H1 (cell line): ENCODE measurements around the gene HEATR1. TPM values are rescaled to one million over a fixed set of nuclear protein-coding genes. Genes with fewer than 3 reads are reported as not detected.

ENCODE experiments used
- ATF2 ChIP-seq: IDR thresholded peaks from 2 replicates; pipeline ENCODE4 v1.6.1; 2012; ENCODE audit warnings: low read length, inconsistent platforms
- CBX5 ChIP-seq: fragments of 300-800, 300-1000 bp; sonication (generic); IDR thresholded peaks from 2 replicates; pipeline ENCODE4 v1.7.1; 2016; ENCODE audit warnings: antibody characterized with exemption, low read length, low read depth
- CHD7 ChIP-seq: fragments of 300-600 bp; sonication (generic); IDR thresholded peaks from 2 replicates; pipeline ENCODE4 v1.7.1; 2012; ENCODE audit warnings: low read length, moderate library complexity, mild to moderate bottlenecking, inconsistent platforms; ENCODE audit not compliant: insufficient replicate concordance
- JUND ChIP-seq: IDR thresholded peaks from 2 replicates; pipeline ENCODE4 v1.6.1; 2011; ENCODE audit warnings: mild to moderate bottlenecking, improper control_type of control experiment, low read length
- KDM1A ChIP-seq: fragments of 200-600, 300-600 bp; sonication (generic); IDR thresholded peaks from 2 replicates; pipeline ENCODE4 v1.7.1; 2016; ENCODE audit warnings: mild to moderate bottlenecking, low read length, borderline replicate concordance
- RBBP5 ChIP-seq: IDR thresholded peaks from 2 replicates; pipeline ENCODE4 v1.7.1; 2012; ENCODE audit warnings: low read depth, mild to moderate bottlenecking, inconsistent platforms, low read length, moderate library complexity, borderline replicate concordance
- RNF2 ChIP-seq: fragments of 200-900, 300-1000 bp; sonication (generic); IDR thresholded peaks from 2 replicates; pipeline ENCODE4 v1.7.1; 2016; ENCODE audit warnings: borderline replicate concordance, low read depth, mild to moderate bottlenecking, antibody characterized with exemption, low read length; ENCODE audit not compliant: poor library complexity, severe bottlenecking; ENCODE audit errors: missing control alignments
- TAF7 ChIP-seq: optimal IDR thresholded peaks from 2 replicates; pipeline ENCODE3; 2011; ENCODE audit warnings: low read depth, mild to moderate bottlenecking, inconsistent platforms, low read length, moderate library complexity, borderline replicate concordance
- polyA plus RNA-seq, 7 experiments: library from polyadenylated mRNA; depleted of rRNA in 3 of 7; stranded (reverse) in 5 of 7; unstranded in 2 of 7; fragments of >200 nt in 5 of 7; fragments of 200-250 nt in 2 of 7; gene quantifications; 1 replicate in 5 of 7; 2 replicates in 1 of 7; 4 replicates in 1 of 7; pipeline versions ENCODE4 v1.2.1 to v1.2.3, GENCODE V29; 2011 to 2013; ENCODE audit warnings: missing spikeins in 2 of 7, mixed read lengths in 2 of 7
- total RNA-seq: library from RNA; stranded (reverse); fragmentation: NEBNext Ultra II Directional; extraction: Animal tissue kit (Norgen Biotek cat#: 25700); gene quantifications from 2 replicates; pipeline ENCODE4 v1.2.1, GENCODE V29; 2021

Gene HEATR1
- total and polyA plus RNA-seq, 2 of the 8 experiments (the other 6 are each of a cell fraction or from before 2014, with no cell fraction given), result 13.0 to 95.8 TPM

- no peak for TF ChIP-seq CHD7
- TF ChIP-seq TAF7, result no peak
- TF ChIP-seq KDM1A, result no peak
- no peak for TF ChIP-seq RNF2
- no peak for TF ChIP-seq JUND
- TF ChIP-seq RBBP5, result no peak
- no peak for TF ChIP-seq ATF2
- no peak for TF ChIP-seq CBX5
Observed at GRCh38 chr1:236568285-236568894, 35.9 kb downstream of the HEATR1 start (continued).
